Nephron progenitor cell (in vitro differentiated cells): Measurements from ENCODE around the gene TPCN2.
"Not testable (repeated sequence)": the region's sequence is repeated elsewhere in the genome, so short reads cannot be mapped to it uniquely, and the experiment has no call there.

Experiments
- DNase-seq: peaks from one replicate; pipeline ENCODE4 v3.0.0; 2021
- H3K27ac Mint-ChIP-seq: 2 replicates; pipeline ENCODE4 v1.8.0; 2021; ENCODE audit warnings: mild to moderate bottlenecking, moderate library complexity, mixed read lengths
- H3K27me3 Mint-ChIP-seq: 2 replicates; pipeline ENCODE4 v1.8.0; 2021; ENCODE audit warnings: mild to moderate bottlenecking, low read depth, mixed read lengths; ENCODE audit not compliant: poor library complexity
- H3K36me3 Mint-ChIP-seq: 2 replicates; pipeline ENCODE4 v1.8.0; 2021; ENCODE audit warnings: low read depth, mixed read lengths
- H3K4me1 Mint-ChIP-seq: 2 replicates; pipeline ENCODE4 v1.8.0; 2021; ENCODE audit warnings: mixed read lengths
- H3K4me3 Mint-ChIP-seq: 2 replicates; pipeline ENCODE4 v1.8.0; 2021; ENCODE audit warnings: mild to moderate bottlenecking, moderate library complexity, mixed read lengths
- H3K9me3 Mint-ChIP-seq: 2 replicates; pipeline ENCODE4 v1.8.0; 2021; ENCODE audit warnings: mild to moderate bottlenecking, moderate library complexity, mixed read lengths
- CTCF ChIP-seq: fragments of 200-600 bp; sonication (generic); IDR thresholded peaks from 2 replicates; pipeline ENCODE4 v1.5.0; 2021; ENCODE audit warnings: antibody characterized with exemption

TPCN2 gene

GRCh38 chr11:69137151-69137844, 88.6 kb downstream of the TPCN2 start:
- H3K27ac Mint-ChIP-seq, result no peak overlapping the region
- no peak for DNase-seq
- no peak for TF ChIP-seq CTCF
- H3K9me3 Mint-ChIP-seq, result peaks cover 30% of the 10 kb centered on the region
- H3K4me3 Mint-ChIP-seq, result no peak overlapping the region
- peaks cover 26% of the 10 kb centered on the region for H3K36me3 Mint-ChIP-seq
- peaks cover 10% of the 10 kb centered on the region for H3K27me3 Mint-ChIP-seq
- peaks cover 5% of the 10 kb centered on the region for H3K4me1 Mint-ChIP-seq

- Mint-ChIP-seq H3K36me3 (peaks cover 25% of the 10 kb centered on the region), H3K9me3 (peaks cover 25% of the 10 kb centered on the region), H3K27ac (no peak overlapping the region), H3K4me1 (peaks cover 5% of the 10 kb centered on the region), H3K27me3 (peaks cover 10% of the 10 kb centered on the region), H3K4me3 (no peak overlapping the region)
- no peak for DNase-seq
- TF ChIP-seq CTCF, result no peak
These were observed 89.5 kb downstream of the TPCN2 start for GRCh38 chr11:69138265-69138664.

GRCh38 chr11:69140161-69140560, 91.4 kb downstream of the TPCN2 start:
- H3K27me3 Mint-ChIP-seq, H3K4me3 Mint-ChIP-seq, H3K4me1 Mint-ChIP-seq, H3K27ac Mint-ChIP-seq, DNase-seq: not testable (repeated sequence)
- H3K9me3 Mint-ChIP-seq, result peaks cover 20% of the 10 kb centered on the region
- peaks cover 13% of the 10 kb centered on the region for H3K36me3 Mint-ChIP-seq

- no peak for DNase-seq
- peaks cover 6% of the 10 kb centered on the region for H3K27me3 Mint-ChIP-seq
- TF ChIP-seq CTCF, result no peak
- H3K27ac Mint-ChIP-seq, result no peak overlapping the region
- H3K4me3 Mint-ChIP-seq, result no peak overlapping the region
- peaks cover 23% of the 10 kb centered on the region for H3K9me3 Mint-ChIP-seq
- peaks cover 5% of the 10 kb centered on the region for H3K4me1 Mint-ChIP-seq
- H3K36me3 Mint-ChIP-seq, result peaks cover 13% of the 10 kb centered on the region
These were observed 91.9 kb downstream of the TPCN2 start for GRCh38 chr11:69140635-69141034.

GRCh38 chr11:69141742-69142141, 93.0 kb downstream of the TPCN2 start:
- Mint-ChIP-seq H3K36me3 (peaks cover 18% of the 10 kb centered on the region), H3K4me3 (no peak overlapping the region), H3K27me3 (peaks cover 8% of the 10 kb centered on the region), H3K9me3 (peaks cover 34% of the 10 kb centered on the region), H3K27ac (no peak overlapping the region), H3K4me1 (peaks cover 5% of the 10 kb centered on the region)
- no peak for TF ChIP-seq CTCF
- no peak for DNase-seq

- H3K4me3 Mint-ChIP-seq, result no peak overlapping the region
- DNase-seq, result no peak
- H3K27me3 Mint-ChIP-seq, result peaks cover 7% of the 10 kb centered on the region
- H3K4me1 Mint-ChIP-seq, result peaks cover 5% of the 10 kb centered on the region
- H3K36me3 Mint-ChIP-seq, result peaks cover 19% of the 10 kb centered on the region
- TF ChIP-seq CTCF, result no peak
- H3K9me3 Mint-ChIP-seq, result peaks cover 41% of the 10 kb centered on the region
- H3K27ac Mint-ChIP-seq, result no peak overlapping the region
These were observed 94.2 kb downstream of the TPCN2 start for GRCh38 chr11:69142895-69143294.
